Gastroesophageal sphincter (tissue), 3 donors: ENCODE measurements around the gene LAMA2.

Experiments used
- EP300 ChIP-seq: sonication (generic); formaldehyde crosslinking; IDR thresholded peaks from one replicate; pipeline ENCODE4 v1.6.1; 2017; ENCODE audit warnings: antibody characterized with exemption, mild to moderate bottlenecking
- TF ChIP-seq, protein P1 (sequence below), 4 experiments: fragments of 200-600 bp in 2 of 4; fragments of 450-650 bp in 2 of 4; sonication (generic) in 1 of 4; IDR thresholded peaks; one replicate each; pipeline ENCODE4 v1.5.1; 2017 to 2019; ENCODE audit warnings: antibody characterized with exemption in 4 of 4, mild to moderate bottlenecking in 2 of 4, moderate library complexity in 2 of 4

DNA sequence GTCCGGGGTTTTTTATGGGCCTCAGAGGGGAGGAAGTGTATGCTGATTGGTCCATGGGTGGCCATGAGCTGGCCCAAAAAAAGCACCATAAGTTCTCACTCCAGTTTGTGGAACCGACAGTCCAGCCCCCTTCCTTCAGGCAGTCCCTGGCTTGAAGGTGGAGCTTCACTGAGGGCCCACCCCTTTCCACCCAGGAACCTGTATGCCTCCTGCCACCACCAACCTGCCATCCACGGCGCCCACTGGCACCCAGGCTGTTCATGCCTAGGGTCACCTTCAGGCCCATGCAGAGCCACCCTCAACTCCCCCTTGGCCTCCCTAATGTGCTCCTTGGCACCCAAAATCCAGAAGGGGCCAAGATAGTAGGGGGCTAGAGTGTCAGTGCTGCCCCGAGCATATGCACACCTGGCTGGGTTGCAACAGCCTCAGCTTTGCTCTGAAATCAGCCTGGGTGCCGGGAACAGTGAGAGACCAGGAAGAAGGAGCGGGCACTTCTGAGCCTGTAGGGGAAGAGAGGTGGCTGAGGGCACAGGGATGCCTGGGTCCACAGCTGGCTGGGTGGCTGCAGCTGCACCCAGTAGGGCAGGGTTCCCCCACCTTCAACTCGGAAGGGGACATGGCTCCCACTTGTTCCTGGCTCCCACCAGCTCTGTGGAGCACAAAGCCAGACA is 534.6 kb downstream of the LAMA2 start:
- TF ChIP-seq, protein P1, sequence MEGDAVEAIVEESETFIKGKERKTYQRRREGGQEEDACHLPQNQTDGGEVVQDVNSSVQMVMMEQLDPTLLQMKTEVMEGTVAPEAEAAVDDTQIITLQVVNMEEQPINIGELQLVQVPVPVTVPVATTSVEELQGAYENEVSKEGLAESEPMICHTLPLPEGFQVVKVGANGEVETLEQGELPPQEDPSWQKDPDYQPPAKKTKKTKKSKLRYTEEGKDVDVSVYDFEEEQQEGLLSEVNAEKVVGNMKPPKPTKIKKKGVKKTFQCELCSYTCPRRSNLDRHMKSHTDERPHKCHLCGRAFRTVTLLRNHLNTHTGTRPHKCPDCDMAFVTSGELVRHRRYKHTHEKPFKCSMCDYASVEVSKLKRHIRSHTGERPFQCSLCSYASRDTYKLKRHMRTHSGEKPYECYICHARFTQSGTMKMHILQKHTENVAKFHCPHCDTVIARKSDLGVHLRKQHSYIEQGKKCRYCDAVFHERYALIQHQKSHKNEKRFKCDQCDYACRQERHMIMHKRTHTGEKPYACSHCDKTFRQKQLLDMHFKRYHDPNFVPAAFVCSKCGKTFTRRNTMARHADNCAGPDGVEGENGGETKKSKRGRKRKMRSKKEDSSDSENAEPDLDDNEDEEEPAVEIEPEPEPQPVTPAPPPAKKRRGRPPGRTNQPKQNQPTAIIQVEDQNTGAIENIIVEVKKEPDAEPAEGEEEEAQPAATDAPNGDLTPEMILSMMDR (IDR thresholded peaks at IDR 0.05): no peak
- TF ChIP-seq EP300: no peak
